Transverse colon (tissue), 3 donors: Measurements from ENCODE around the gene RHO.

Experiments used
- EP300 ChIP-seq: sonication (generic); formaldehyde crosslinking; IDR thresholded peaks from one replicate; pipeline ENCODE4 v1.6.1; 2017; ENCODE audit warnings: antibody characterized with exemption, low read depth
- POLR2A ChIP-seq: fragments of 450-650 bp; IDR thresholded peaks from one replicate; pipeline ENCODE4 v1.6.1; 2016; ENCODE audit warnings: antibody characterized with exemption, mild to moderate bottlenecking, moderate library complexity
- TF ChIP-seq, protein P1 (sequence below), 5 experiments: fragments of 200-600 bp in 3 of 5; fragments of 450-650 bp in 2 of 5; sonication (generic) in 3 of 5; IDR thresholded peaks; 1 replicate in 2 of 5; 2 replicates in 3 of 5; pipeline ENCODE4 v1.5.1; 2016 to 2017; ENCODE audit warnings: antibody characterized with exemption in 5 of 5, inconsistent platforms in 3 of 5, mild to moderate bottlenecking in 2 of 5, moderate library complexity in 1 of 5

DNA sequence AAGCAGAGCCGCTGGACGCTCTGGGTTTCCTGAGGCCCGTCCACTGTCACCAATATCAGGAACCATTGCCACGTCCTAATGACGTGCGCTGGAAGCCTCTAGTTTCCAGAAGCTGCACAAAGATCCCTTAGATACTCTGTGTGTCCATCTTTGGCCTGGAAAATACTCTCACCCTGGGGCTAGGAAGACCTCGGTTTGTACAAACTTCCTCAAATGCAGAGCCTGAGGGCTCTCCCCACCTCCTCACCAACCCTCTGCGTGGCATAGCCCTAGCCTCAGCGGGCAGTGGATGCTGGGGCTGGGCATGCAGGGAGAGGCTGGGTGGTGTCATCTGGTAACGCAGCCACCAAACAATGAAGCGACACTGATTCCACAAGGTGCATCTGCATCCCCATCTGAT is 3.3 kb downstream of the RHO start:
- TF ChIP-seq EP300 (no peak), POLR2A (no peak)
- TF ChIP-seq, protein P1, sequence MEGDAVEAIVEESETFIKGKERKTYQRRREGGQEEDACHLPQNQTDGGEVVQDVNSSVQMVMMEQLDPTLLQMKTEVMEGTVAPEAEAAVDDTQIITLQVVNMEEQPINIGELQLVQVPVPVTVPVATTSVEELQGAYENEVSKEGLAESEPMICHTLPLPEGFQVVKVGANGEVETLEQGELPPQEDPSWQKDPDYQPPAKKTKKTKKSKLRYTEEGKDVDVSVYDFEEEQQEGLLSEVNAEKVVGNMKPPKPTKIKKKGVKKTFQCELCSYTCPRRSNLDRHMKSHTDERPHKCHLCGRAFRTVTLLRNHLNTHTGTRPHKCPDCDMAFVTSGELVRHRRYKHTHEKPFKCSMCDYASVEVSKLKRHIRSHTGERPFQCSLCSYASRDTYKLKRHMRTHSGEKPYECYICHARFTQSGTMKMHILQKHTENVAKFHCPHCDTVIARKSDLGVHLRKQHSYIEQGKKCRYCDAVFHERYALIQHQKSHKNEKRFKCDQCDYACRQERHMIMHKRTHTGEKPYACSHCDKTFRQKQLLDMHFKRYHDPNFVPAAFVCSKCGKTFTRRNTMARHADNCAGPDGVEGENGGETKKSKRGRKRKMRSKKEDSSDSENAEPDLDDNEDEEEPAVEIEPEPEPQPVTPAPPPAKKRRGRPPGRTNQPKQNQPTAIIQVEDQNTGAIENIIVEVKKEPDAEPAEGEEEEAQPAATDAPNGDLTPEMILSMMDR (IDR thresholded peaks at IDR 0.05) = no peak
